Measurements from ENCODE around the gene MACF1.

Gene MACF1

GRCh38 chr1:39395357-39395831 is 190.9 kb downstream of the MACF1 start:
- DNase-seq (ENCODE audit: low spot score) = peak; percentile 49

GRCh38 chr1:39396671-39397070 is 192.2 kb downstream of the MACF1 start:
- DNase-seq (ENCODE audit: low spot score) = no peak

GRCh38 chr1:39397487-39397886 is 193.0 kb downstream of the MACF1 start:
- no peak for DNase-seq (ENCODE audit: low spot score)

- peak; percentile 80 for DNase-seq (ENCODE audit: low spot score)
Measured at GRCh38 chr1:39398278-39399021, 194.0 kb downstream of the MACF1 start.

- DNase-seq (ENCODE audit: low spot score) = no peak
Measured at GRCh38 chr1:39401106-39401505, 196.6 kb downstream of the MACF1 start.

- DNase-seq (ENCODE audit: low spot score) = no peak
Measured at GRCh38 chr1:39404876-39405275, 200.4 kb downstream of the MACF1 start.

GRCh38 chr1:39405358-39405757 is 200.9 kb downstream of the MACF1 start:
- no peak for DNase-seq (ENCODE audit: low spot score)

GRCh38 chr1:39406533-39407450 is 202.3 kb downstream of the MACF1 start:
- no peak for DNase-seq (ENCODE audit: low spot score)

GRCh38 chr1:39407510-39407895 is 203.0 kb downstream of the MACF1 start:
- no peak for DNase-seq (ENCODE audit: low spot score)

GRCh38 chr1:39407896-39408640 is 203.6 kb downstream of the MACF1 start:
- DNase-seq (ENCODE audit: low spot score) = peak; percentile 36

- peak; percentile 93 for DNase-seq (ENCODE audit: low spot score)
Measured at GRCh38 chr1:39408641-39409054, 204.2 kb downstream of the MACF1 start.

- DNase-seq (ENCODE audit: low spot score) = peak; percentile 56
Measured at GRCh38 chr1:39409055-39409816, 204.7 kb downstream of the MACF1 start.

- DNase-seq (ENCODE audit: low spot score) = peak; percentile 79
Measured at GRCh38 chr1:39410915-39411436, 206.5 kb downstream of the MACF1 start.

GRCh38 chr1:39411526-39412478 is 207.3 kb downstream of the MACF1 start:
- no peak for DNase-seq (ENCODE audit: low spot score)

GRCh38 chr1:39412892-39413291 is 208.4 kb downstream of the MACF1 start:
- no peak for DNase-seq (ENCODE audit: low spot score)

- DNase-seq (ENCODE audit: low spot score) = no peak
Measured at GRCh38 chr1:39413902-39414528, 209.5 kb downstream of the MACF1 start.

- DNase-seq (ENCODE audit: low spot score) = no peak
Measured at GRCh38 chr1:39415553-39415952, 211.1 kb downstream of the MACF1 start.

- no peak for DNase-seq (ENCODE audit: low spot score)
Measured at GRCh38 chr1:39416609-39417008, 212.1 kb downstream of the MACF1 start.

- no peak for DNase-seq (ENCODE audit: low spot score)
Measured at GRCh38 chr1:39418236-39418635, 213.7 kb downstream of the MACF1 start.

- DNase-seq (ENCODE audit: low spot score) = no peak
Measured at GRCh38 chr1:39420493-39420892, 216.0 kb downstream of the MACF1 start.
